Upper lobe of left lung (tissue), 6 donors: ENCODE data around the gene BIRC7. TPM values are rescaled to one million over a fixed set of nuclear protein-coding genes. Genes with fewer than 3 reads are reported as not detected.

ENCODE experiments used
- ATAC-seq, 2 donors: fragments of 200-7000 bp; cut with Tn5 transposase; one replicate each; pipeline ENCODE4 v1.9.1; 2022; ENCODE audit warnings: mild to moderate bottlenecking in 2 of 2, moderate library complexity in 2 of 2; ENCODE audit not compliant: low FRiP score in 2 of 2
- DNase-seq, 2 donors: peaks; one replicate each; pipeline ENCODE4 v3.0.0-alpha.2; 2019 to 2020
- H3K27ac ChIP-seq, 4 donors: fragments of 200-600 bp; sonication (generic); one replicate each; pipeline ENCODE4 v1.5.1; 2016 to 2019
- H3K27me3 ChIP-seq, 4 donors: fragments of 200-600 bp; sonication (generic); one replicate each; pipeline ENCODE4 v1.5.1; 2017 to 2019
- H3K36me3 ChIP-seq, 4 donors: fragments of 200-600 bp; sonication (generic); one replicate each; pipeline ENCODE4 v1.5.1; 2016 to 2019
- H3K4me1 ChIP-seq, 4 donors: fragments of 200-600 bp; sonication (generic); one replicate each; pipeline ENCODE4 v1.5.1; 2018 to 2019
- H3K4me3 ChIP-seq, 4 donors: fragments of 200-600 bp; sonication (generic); one replicate each; pipeline ENCODE4 v1.5.1; 2017 to 2019; ENCODE audit warnings: mild to moderate bottlenecking in 2 of 4, moderate library complexity in 1 of 4
- H3K9me3 ChIP-seq, 4 donors: fragments of 200-600 bp; sonication (generic); one replicate each; pipeline ENCODE4 v1.5.1; 2018 to 2019
- EP300 ChIP-seq, 4 donors: sonication (generic); formaldehyde crosslinking; IDR thresholded peaks; one replicate each; pipeline ENCODE4 v1.5.1; 2017; ENCODE audit warnings: antibody characterized with exemption in 4 of 4, control low read depth in 2 of 4
- POLR2A ChIP-seq, 4 donors: fragments of 450-650 bp; IDR thresholded peaks; one replicate each; pipeline ENCODE4 v1.5.1; 2016 to 2017; ENCODE audit warnings: antibody characterized with exemption in 4 of 4, mild to moderate bottlenecking in 2 of 4
- POLR2AphosphoS5 ChIP-seq, 2 donors: sonication (generic); formaldehyde crosslinking; IDR thresholded peaks; one replicate each; pipeline ENCODE4 v1.5.1; 2017; ENCODE audit warnings: antibody characterized with exemption in 2 of 2
- WGBS, 2 donors: methylation state at CpG; one replicate each; pipeline ENCODE4 v1.1.5; 2017 to 2018; 5-methylcytosine and 5-hydroxymethylcytosine counted together
- total RNA-seq, 6 donors: library from RNA; depleted of rRNA in 4 of 6; stranded (reverse); fragments of >200 nt in 4 of 6; gene quantifications; one replicate each; pipeline versions ENCODE4 v1.1.0 to v1.2.1, GENCODE V29; 2016 to 2021
- TF ChIP-seq, protein P1 (sequence below), 6 experiments: fragments of 450-650 bp in 4 of 6; fragments of 200-600 bp in 2 of 6; sonication (generic) in 2 of 6; IDR thresholded peaks; one replicate each; pipeline ENCODE4 v1.5.1; 2016 to 2019; ENCODE audit warnings: antibody characterized with exemption in 6 of 6
- donor health status: DM: no; HTN: no; CAD: no; lungs with moderate emphysema.
- donor health status: DM: no; HTN: yes; CAD: no; lungs with severe emphysema.

The BIRC7 gene
- total RNA-seq, 6 donors from 2014 or later: 1.3 to 15.0 (median 2.8) TPM; not detected in 2

DNA sequence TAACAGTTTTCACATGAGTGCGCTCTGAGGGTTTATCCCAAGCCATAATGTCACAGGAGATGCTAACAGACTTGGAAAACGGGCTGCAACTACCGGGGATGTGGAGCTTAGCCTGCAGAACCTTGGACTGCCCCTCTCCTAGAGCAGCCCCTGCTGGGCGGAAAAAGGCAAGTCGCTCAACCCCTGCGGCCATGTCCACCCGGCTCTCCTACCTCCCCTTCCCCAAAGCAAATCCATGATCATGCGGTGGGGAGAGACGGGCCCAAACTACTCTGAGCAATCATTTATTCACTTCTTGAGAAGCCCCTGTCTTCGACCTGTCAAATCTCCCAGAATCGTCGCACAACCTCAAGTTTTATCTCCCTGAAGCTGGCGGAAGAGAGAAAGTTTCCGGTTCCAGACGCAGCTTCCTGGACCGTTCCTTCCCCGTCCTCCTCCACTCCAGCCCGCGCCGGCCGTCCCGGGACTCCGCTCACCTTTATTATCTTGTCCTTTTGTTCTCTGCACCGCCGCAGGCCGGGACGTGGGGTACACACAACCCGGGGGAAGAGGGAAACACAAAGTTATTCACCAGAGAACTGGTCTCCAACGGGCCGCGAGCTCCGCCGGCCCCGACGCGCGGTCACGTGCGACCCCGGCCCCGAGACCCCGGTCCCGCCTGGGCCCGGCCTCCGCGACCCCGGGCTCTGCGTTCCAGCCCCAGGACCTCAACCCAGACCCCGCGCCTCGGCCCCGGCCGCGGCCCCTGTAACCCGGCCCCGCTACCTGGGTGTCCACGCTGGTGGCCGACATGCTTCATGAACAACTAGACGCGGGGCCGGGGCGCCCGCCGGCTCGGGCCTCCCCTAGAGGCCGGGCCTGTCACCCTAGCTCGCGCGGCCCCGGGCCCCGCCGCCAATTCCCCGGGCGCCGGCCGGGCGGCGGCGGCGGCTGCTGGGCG is 20.3 kb upstream of the BIRC7 start:
- ATAC-seq (peak in 1 of 2 donors; percentile 1), DNase-seq (peak in 1 of 2 donors; percentile 33)
- H3K4me1 ChIP-seq: peaks cover 29 to 50% (median 37%) of the 10 kb centered on the region in 4 donors
- H3K4me3 ChIP-seq: peak overlapping the region; percentile 92 to 100 (median 96)
- 3 to 4% methylated on average over 32 to 44 of the region's 81 CpGs for WGBS, 2 donors
- TF ChIP-seq EP300 (IDR thresholded peaks at IDR 0.05) (no peak), POLR2A (IDR thresholded peaks at IDR 0.05) (no peak), POLR2AphosphoS5 (IDR thresholded peaks at IDR 0.05) (no peak)
- TF ChIP-seq, protein P1, sequence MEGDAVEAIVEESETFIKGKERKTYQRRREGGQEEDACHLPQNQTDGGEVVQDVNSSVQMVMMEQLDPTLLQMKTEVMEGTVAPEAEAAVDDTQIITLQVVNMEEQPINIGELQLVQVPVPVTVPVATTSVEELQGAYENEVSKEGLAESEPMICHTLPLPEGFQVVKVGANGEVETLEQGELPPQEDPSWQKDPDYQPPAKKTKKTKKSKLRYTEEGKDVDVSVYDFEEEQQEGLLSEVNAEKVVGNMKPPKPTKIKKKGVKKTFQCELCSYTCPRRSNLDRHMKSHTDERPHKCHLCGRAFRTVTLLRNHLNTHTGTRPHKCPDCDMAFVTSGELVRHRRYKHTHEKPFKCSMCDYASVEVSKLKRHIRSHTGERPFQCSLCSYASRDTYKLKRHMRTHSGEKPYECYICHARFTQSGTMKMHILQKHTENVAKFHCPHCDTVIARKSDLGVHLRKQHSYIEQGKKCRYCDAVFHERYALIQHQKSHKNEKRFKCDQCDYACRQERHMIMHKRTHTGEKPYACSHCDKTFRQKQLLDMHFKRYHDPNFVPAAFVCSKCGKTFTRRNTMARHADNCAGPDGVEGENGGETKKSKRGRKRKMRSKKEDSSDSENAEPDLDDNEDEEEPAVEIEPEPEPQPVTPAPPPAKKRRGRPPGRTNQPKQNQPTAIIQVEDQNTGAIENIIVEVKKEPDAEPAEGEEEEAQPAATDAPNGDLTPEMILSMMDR (IDR thresholded peaks at IDR 0.05): peak in 3 of 6 experiments; percentile 17 to 45 (median 22)
- no peaks in the 10 kb centered on the region for H3K9me3 ChIP-seq
- H3K27me3 ChIP-seq: no peaks in the 10 kb centered on the region
- peak overlapping the region; percentile 65 to 93 (median 88) for H3K27ac ChIP-seq
- H3K36me3 ChIP-seq: peaks cover 4 to 40% (median 22%) of the 10 kb centered on the region in 4 donors

DNA sequence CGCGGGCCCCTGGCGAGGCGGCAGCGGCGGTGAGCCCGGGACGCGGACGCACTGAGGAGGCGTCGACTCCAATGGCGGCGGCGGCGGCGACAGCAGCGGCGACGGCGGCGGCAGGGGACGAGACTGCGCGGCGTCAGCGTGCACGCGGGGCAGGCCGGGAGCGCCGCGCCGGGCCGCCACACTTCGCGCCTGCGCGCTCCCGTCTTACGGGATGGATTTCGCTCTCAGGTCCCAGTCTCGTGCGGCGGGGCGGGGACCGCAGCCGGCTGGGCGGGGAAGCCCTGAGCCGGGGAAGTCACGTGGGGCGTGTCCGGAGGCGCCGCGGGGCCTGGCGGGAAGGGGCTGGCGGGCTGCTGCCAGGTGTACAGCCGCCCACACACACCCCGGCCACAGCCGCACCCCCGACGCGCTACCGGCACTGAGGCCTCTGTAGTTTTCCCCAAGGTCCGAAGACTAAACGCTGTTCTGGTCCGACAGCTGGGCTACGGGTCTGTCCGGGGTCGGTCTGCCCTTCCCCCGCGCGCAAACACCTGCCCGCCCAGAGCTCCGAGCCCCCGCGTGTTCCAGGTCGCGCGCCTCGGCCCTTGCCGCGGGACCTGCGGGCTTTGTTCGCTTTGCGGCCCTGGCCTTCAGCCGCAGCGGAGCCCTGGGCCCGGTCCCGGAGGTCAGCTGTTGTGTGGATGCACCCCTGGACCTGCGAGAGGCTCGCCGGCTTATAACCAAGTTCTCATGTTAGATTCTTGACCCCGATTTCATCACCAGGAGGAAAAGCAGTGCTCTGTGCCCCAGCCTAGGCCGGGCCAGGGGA is 19.5 kb upstream of the BIRC7 start, which contains the start of gene YTHDF1:
TSS of gene YTHDF1 (minus strand) at position 91 of the 808 bp plus-strand sequence. CDS start 239 bp downstream, outside the sequence.
- Histone ChIP-seq H3K9me3 (no peaks in the 10 kb centered on the region), H3K36me3 (peaks cover 2 to 31% (median 18%) of the 10 kb centered on the region in 4 donors), H3K27me3 (no peaks in the 10 kb centered on the region), H3K4me3 (peak within 1 kb of the TSS; percentile 92 to 100 (median 96)), H3K27ac (peak within 1 kb of the TSS; percentile 88 to 93 (median 90)), H3K4me1 (peaks cover 29 to 43% (median 33%) of the 10 kb centered on the region in 4 donors)
- WGBS, 2 donors: 0 to 2% methylated on average over 12 to 54 of the region's 96 CpGs
- peak; percentile 91 to 97 for ATAC-seq
- TF ChIP-seq EP300 (IDR thresholded peaks at IDR 0.05) (no peak), POLR2AphosphoS5 (IDR thresholded peaks at IDR 0.05) (peak; percentile 66 to 85), POLR2A (IDR thresholded peaks at IDR 0.05) (peak in 3 of 4 donors; percentile 53 to 86 (median 54))
- TF ChIP-seq, protein P1 (IDR thresholded peaks at IDR 0.05): no peak
- DNase-seq: peak; percentile 98 to 99

DNA sequence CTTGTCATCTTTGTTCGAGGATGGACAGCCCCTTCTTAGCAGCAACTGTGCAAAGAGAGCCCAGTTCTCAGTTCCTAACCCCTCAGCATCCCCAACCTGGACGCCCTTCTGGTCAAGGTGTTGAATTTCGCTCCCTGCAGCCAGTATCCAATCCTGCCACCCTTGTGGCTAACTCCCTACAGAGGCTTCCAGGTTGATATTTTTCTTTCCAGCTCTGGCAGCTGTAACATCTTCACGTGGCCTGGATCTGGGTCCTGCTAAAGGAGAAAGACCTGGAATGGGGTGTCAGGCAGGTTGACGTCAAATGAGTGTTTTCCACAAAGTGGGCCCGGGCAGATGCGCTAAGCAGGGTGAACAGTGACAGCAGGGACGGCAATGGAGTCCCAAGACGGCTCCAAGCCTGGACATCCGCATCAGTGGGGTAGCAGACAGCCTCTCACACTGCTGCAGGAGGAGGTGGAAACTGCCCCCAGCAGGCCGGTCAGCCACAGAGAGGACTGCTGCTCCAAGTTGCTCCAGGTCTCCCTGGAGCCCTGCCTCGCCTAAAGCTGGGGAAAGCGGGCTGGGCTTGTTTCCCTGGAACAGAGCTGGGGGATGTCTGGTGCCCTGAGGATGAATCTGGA is 18.7 kb upstream of the BIRC7 start:
- 83 to 85% methylated on average over 9 to 13 of the region's 13 CpGs for WGBS, 2 donors
- Histone ChIP-seq H3K27ac (peak overlapping the region; percentile 86 to 93 (median 90)), H3K4me1 (peaks cover 25 to 38% (median 32%) of the 10 kb centered on the region in 4 donors), H3K4me3 (peak overlapping the region in 3 of 4 donors; percentile 94 to 100 (median 98)), H3K9me3 (no peaks in the 10 kb centered on the region), H3K36me3 (peaks cover 0 to 24% (median 15%) of the 10 kb centered on the region in 4 donors), H3K27me3 (no peaks in the 10 kb centered on the region)
- no peak for DNase-seq
- ATAC-seq: no peak
- TF ChIP-seq EP300 (IDR thresholded peaks at IDR 0.05) (no peak), POLR2AphosphoS5 (IDR thresholded peaks at IDR 0.05) (no peak), POLR2A (IDR thresholded peaks at IDR 0.05) (no peak)
- TF ChIP-seq, protein P1 (IDR thresholded peaks at IDR 0.05): no peak

DNA sequence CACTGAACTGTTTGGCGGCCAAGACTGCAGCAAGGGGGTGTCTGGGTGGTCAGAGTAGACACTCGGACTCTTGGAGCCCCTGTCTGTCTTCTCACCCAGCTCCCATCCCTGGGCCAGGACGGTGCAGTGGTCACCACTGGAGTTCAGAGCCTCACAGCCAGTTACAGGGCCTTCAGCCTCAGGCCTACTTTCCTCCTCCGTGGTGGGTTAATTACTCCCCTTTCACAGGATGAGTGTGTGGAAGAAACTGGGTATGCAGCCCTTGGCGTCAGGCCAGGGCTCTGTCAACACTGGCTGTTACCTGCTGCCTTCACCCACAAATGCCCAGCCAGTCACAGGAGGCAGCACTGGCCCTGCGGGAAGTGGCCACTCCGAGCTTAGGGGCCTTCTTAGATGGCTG is 18.0 kb upstream of the BIRC7 start:
- peaks cover 0 to 17% (median 9%) of the 10 kb centered on the region in 4 donors for H3K36me3 ChIP-seq
- H3K4me3 ChIP-seq: no peak overlapping the region
- H3K27ac ChIP-seq: no peak overlapping the region
- ATAC-seq: no peak
- no peaks in the 10 kb centered on the region for H3K9me3 ChIP-seq
- TF ChIP-seq POLR2AphosphoS5 (IDR thresholded peaks at IDR 0.05) (no peak), EP300 (IDR thresholded peaks at IDR 0.05) (no peak), POLR2A (IDR thresholded peaks at IDR 0.05) (no peak)
- TF ChIP-seq, protein P1 (IDR thresholded peaks at IDR 0.05): no peak
- no peak for DNase-seq
- H3K27me3 ChIP-seq: no peaks in the 10 kb centered on the region
- 78 to 85% methylated on average over 4 to 7 of the region's 7 CpGs for WGBS, 2 donors
- peaks cover 17 to 30% (median 27%) of the 10 kb centered on the region in 4 donors for H3K4me1 ChIP-seq
